GM18520 (cell line): ENCODE results near the gene KCNN1.
"Not testable (repeated sequence)": the region's sequence is repeated elsewhere in the genome, so short reads cannot be mapped to it uniquely, and the experiment has no call there.

ENCODE experiments used
- ATAC-seq: cut with Tn5 transposase; IDR thresholded peaks from one replicate; pipeline ENCODE4 v1.9.1; 2021; ENCODE audit not compliant: unreplicated experiment

The KCNN1 gene

DNA sequence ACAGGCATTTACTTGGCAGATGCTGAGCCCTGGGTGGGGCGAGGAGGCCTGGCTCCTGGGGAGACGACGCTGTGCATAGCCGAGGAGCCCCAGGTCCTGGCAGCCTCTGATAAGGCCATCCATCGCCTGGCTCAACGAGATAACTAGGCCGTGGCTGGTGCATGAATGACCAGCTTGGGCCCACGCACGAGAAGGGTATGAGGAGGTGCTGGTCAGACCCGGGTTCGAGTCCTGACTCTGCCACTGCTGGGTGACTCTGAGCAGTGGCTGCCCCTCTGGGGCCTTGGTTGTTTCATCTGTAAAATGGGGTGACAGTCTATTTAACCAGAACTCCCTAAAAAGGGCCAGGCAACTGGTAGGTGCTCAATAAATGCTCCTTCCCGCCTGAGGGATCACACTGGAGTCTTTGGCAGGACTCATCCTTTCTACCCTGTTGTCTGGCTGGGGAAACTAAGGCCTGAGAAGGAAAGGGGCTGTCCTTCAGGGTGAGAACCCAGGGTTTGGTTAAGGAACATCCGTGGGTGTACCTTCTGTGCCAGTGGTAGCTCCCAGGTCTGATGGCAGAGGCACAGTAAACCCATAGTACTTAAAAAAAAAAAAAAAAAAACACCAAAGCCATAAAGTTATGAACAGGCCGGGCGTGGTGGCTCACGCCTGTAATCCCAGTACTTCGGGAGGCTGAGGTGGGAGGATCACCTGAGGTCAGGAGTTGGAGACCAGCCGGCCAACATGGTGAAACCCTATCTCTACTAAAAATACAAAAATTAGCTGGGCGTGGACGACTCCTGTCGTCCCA is 33.0 kb downstream of the KCNN1 start:
- ATAC-seq: no peak

DNA sequence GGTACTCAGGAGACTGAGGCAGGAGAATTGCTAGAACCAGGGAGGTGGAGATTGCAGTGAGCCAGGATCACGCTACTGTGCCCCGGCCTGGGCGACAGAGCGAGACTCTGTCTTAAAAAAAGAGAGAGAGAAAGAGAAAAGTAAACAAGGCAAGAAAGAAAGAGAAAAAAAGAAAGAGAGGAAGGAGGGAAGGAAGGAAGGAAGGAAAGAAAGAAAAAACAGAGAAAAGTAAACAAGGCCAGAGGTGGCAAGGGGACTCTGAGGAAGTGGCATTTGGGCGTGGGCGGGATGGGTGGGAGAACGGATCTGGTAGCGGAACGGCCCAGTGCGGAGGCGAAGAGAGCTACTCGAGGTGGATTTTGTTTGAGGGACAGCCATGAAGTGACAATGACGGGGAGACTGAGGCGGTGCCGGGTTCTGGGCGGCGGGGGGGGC is 33.6 kb downstream of the KCNN1 start:
- ATAC-seq: no peak

GRCh38 chr19:18000915-18001776 is 34.2 kb downstream of the KCNN1 start:
- peak; percentile 67 for ATAC-seq

- no peak for ATAC-seq
These were observed 35.0 kb downstream of the KCNN1 start for GRCh38 chr19:18001777-18002345.

- no peak for ATAC-seq
These were observed 35.5 kb downstream of the KCNN1 start for GRCh38 chr19:18002347-18002850.

- not testable (repeated sequence) for ATAC-seq
These were observed 38.8 kb downstream of the KCNN1 start for GRCh38 chr19:18005750-18006149.

GRCh38 chr19:18007044-18007916 is 40.4 kb downstream of the KCNN1 start:
- ATAC-seq: peak; percentile 73

DNA sequence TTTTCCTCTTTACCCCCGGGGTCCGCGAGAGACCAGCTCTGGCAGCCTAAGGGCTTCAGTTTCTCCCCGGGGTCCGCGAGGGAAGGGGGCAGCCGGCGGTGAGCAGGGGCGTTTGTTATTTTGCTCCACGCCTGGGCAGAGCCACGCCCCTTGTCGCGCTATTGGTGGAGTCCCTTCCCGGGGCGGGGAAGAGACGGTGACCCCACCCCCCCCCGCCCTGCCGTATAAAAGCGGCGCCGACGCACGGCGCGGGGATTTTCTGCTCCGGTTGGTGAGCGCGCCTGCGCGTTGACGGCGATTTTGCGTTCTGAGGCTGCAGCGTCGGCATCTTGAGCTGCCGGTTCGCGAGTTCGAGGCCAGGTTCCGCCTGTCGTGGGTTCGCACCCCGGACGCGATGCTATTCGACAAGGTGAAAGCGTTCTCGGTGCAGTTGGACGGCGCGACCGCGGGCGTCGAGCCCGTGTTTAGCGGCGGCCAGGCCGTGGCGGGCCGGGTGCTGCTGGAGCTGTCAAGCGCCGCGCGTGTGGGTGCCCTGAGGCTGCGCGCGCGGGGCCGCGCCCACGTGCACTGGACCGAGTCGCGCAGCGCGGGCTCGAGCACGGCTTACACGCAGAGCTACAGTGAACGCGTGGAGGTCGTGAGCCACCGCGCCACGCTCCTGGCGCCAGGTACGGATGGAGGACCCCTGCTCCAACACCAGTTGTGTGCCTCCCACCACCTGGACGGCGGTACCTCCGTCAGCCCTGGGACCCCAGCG is 41.2 kb downstream of the KCNN1 start, which contains the start of gene ARRDC2:
Gene ARRDC2, plus strand, starts transcription at position 254 of the 757 bp plus-strand sequence. Its CDS starts 141 bp downstream, at position 395.
- no peak for ATAC-seq

DNA sequence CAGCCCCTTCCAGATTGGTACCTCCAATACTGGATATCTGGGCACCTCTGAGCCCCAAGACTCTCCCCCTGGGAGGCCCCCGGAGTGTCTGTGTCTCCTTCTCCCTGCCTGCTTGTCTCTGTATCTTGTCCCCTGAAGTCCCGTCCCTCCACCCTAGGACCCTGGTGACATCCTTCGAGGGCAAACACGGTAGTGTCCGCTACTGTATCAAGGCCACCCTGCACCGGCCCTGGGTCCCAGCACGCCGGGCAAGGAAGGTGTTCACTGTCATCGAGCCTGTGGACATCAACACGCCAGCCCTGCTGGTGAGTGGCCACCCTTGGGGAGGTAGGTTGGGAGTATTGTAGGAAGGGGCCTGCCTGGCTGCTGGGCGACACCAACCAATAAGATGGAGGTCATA is 41.9 kb downstream of the KCNN1 start:
- no peak for ATAC-seq

GRCh38 chr19:18009412-18010066 is 42.6 kb downstream of the KCNN1 start:
- no peak for ATAC-seq

- no peak for ATAC-seq
These were observed 43.2 kb downstream of the KCNN1 start for GRCh38 chr19:18010149-18010548.

- ATAC-seq: no peak
These were observed 46.6 kb downstream of the KCNN1 start for GRCh38 chr19:18013210-18014111.

- no peak for ATAC-seq
These were observed 47.3 kb downstream of the KCNN1 start for GRCh38 chr19:18014197-18014596.

GRCh38 chr19:18016209-18016910 is 49.5 kb downstream of the KCNN1 start:
- ATAC-seq: no peak

DNA sequence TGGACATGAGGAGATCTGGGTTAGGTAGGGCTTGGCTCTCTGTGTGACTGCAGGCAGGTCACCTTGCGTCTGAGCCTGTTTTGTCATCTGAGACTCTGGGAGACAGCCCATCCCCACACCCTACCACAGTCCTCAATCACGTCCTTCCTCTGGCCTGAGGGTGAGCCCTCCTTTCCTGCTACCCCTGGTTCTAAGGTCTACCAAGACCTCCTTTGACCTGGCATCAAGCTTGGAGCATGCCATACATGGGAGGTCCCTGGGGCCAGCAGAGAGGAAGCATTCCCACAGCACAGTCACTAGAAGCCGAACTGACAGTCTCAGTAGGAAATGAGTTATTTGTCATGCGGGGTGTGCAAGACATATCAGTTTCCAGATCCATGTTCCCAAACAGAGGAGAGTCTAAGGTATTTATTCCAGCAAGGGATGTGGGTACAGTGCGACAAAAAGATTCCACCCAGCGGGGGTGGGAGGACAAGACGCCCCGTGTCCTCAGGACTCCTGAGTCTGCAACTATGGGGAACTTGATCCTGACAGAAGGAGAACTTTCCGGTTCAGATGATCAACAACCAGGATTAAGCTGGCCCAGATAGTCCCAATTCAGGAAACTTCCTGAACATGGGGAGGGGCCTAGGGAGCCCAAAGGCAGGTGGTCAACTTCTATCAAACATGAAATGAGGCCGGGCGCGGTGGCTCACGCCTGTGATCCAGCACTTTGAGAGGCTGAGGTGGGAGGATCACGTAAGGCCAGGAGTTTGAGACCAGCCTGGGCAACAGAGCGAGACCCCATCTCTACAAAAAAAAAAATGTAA is 50.6 kb downstream of the KCNN1 start:
- no peak for ATAC-seq

DNA sequence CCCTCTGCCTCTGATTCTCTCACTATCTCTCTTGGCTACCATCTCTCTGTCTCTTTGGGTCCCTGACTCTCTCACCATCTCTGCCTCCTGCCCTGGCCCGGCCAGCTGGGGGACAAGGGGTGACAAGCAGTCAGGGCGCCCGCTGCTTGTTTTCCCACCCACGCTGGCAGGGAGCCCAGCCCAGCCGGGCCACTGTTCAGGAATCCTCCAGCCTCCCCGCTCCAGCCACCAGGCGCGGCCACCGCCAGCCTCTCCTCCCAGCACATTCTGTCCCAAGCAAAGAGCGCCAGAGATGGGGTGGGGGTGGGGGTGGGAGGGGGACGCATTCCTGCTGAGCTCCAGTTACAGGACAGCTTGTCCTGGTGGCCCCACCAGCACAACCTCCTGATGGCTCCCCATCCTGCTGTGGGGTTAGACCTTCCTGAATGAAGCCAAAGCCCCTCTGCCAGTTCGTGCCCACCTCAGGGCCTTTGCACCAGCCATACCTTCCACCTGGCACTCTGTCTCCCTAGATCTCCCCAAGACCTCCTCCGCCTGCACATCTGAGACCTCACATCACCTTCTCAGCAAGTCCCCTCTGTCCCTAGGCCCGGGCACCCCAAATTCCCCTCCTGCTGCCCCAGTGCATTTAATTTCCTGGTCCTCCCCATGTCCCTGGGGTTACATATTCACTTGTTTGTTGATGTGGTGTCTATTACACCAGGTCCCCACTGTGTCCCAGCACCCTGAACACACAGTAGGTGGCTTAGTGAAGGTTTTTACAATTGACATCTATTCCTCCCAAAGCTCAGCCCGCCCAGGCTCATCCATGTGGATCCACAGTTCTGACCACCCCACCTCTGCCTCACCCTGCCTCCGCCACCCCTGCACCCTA is 53.5 kb downstream of the KCNN1 start:
- ATAC-seq: no peak
